Activated T-cell treated with anti-CD3 and anti-CD28 coated beads, Interleukin-2, amount 50 U/mL, for 4 hours (primary cell): Measurements from ENCODE around the gene CST2. TPM values are rescaled to one million over a fixed set of nuclear protein-coding genes. Genes with fewer than 3 reads are reported as not detected.
"Not testable (repeated sequence)": the region's sequence is repeated elsewhere in the genome, so short reads cannot be mapped to it uniquely, and the experiment has no call there.

Experiments used
- ATAC-seq, 2 donors: fragments of 200-7000 bp; cut with Tn5 transposase; one replicate each; pipeline ENCODE4 v1.10.0; 2021
- DNase-seq: peaks from one replicate; pipeline ENCODE4 v3.0.0-alpha.2; 2020
- H3K27me3 Mint-ChIP-seq: one replicate; pipeline ENCODE4 v1.8.0; 2021; ENCODE audit warnings: low read depth, mixed read lengths
- H3K36me3 Mint-ChIP-seq: one replicate; pipeline ENCODE4 v1.8.0; 2022; ENCODE audit warnings: mixed read lengths; ENCODE audit not compliant: insufficient read depth
- H3K4me1 Mint-ChIP-seq: one replicate; pipeline ENCODE4 v1.8.0; 2021; ENCODE audit warnings: low read depth, mixed read lengths
- H3K4me3 Mint-ChIP-seq: one replicate; pipeline ENCODE4 v1.8.0; 2021; ENCODE audit warnings: mild to moderate bottlenecking, moderate library complexity, mixed read lengths
- H3K9me3 Mint-ChIP-seq: one replicate; pipeline ENCODE4 v1.8.0; 2021; ENCODE audit warnings: mixed read lengths
- total RNA-seq, 3 donors: library from RNA; stranded (reverse); gene quantifications; one replicate each; pipeline ENCODE4 v1.2.1, GENCODE V29; 2021

CST2 gene
- total RNA-seq, 3 donors from 2014 or later, result not detected

DNA sequence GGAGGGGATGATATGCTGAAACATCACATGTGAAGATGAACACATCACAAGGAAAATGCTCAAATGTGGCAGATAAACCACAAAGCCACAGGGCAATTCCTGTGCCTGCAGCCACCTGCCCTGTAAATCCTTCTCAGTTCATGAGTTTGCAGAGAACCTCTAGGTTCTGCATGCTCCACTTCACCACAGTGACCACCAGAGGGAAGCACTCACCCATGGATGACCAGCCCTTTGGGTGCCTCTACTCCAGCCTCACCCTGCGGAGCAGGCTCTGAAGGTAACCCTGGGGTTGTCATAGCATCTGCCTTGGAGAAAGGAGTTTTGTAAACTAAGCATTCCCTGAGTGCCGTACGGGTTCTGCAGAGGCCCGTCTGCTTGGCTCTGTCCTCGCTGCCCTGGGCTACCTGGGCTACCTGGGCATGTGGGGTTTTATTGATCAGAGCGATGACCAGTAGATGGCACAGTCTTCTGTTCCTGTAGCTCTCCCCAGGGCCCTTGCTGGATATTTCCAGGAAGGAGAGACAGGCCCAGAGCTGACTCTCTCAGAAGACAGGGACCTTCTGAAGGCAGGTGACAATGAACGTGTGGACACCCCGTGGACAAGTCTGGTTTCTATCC is 44.1 kb downstream of the CST2 start:
- H3K4me1 Mint-ChIP-seq, result no peaks in the 10 kb centered on the region
- DNase-seq (no peak), ATAC-seq (no peak)
- no peaks in the 10 kb centered on the region for H3K9me3 Mint-ChIP-seq
- H3K4me3 Mint-ChIP-seq, result no peak overlapping the region
- H3K36me3 Mint-ChIP-seq, result no peaks in the 10 kb centered on the region
- H3K27me3 Mint-ChIP-seq, result peaks cover 17% of the 10 kb centered on the region

DNA sequence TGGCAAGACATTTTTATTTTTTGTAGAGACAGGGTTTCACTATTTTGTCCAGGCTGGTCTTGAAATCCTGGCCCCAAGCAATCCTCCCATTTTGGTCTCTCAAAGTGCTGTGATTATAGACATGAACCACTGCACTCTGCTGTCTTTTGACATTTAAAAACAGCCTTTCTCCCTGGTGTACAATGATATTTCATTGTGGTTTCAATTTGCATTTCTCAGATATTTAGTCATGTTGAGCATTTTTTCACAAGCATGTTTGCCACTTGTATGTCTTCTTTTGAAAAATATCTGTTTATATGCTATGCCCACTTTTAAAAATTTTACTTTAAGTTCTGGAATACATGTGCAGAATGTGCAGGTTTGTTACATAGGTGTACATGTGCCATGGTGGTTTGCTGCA is 47.9 kb downstream of the CST2 start:
- peaks cover 13% of the 10 kb centered on the region for H3K27me3 Mint-ChIP-seq
- ATAC-seq, H3K36me3 Mint-ChIP-seq, H3K4me3 Mint-ChIP-seq, DNase-seq, H3K4me1 Mint-ChIP-seq, H3K9me3 Mint-ChIP-seq: not testable (repeated sequence)

DNA sequence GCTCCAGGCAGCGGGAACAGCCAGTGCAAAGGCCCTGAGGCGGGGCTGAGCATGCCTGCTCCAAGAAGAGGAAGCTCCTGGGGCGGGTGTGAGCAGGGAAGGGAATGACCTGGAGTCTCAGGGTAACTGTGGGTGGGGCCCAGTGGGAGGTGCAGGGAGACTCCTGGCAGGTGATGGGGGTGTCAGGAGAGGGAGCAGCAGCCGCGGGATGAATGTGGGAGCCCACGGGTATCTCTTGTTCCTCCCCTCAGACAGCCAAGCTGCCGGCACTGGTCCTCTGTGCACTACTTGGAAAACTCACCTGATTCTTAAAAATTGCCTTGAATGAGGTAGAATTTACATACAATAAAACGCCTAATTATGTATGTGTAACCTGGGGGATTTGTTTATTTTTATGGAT is 49.1 kb downstream of the CST2 start:
- H3K4me3 Mint-ChIP-seq, ATAC-seq, DNase-seq, H3K4me1 Mint-ChIP-seq, H3K9me3 Mint-ChIP-seq, H3K36me3 Mint-ChIP-seq: not testable (repeated sequence)
- peaks cover 15% of the 10 kb centered on the region for H3K27me3 Mint-ChIP-seq

DNA sequence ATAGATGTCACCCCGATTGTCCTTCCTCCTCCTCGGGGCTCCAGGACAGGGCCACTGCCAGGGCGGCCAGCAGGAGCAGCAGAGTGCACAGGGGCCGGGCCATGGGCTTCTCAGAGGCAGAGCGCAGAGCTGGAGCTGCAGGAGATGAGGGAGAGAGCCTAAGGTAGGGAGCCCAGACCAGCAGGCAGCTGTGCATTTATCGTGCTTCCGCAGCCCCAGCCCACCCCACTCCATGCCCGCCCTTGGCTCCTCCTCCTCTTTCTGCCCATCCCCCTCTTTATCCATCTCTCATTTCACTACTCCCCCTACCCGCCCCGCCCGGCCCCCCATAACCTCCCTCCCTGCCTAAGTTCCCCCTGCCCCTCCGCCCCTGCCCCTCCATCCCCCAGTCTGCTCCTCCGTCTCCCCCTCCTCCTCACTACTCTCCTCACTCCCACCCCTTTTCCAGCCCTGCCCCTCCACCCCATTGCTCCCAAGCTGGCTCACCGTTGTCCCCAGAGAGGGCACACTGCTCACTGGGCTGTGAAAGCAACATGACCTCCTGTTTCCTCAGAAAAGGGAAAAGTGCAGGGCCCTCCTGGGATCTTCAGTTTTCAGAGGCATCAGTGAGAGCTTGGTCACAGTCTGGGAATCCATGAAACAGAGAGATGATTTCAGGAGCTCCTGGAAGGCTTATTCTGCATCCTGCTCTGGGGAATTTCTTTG is 50.3 kb downstream of the CST2 start:
- H3K4me3 Mint-ChIP-seq, result no peak overlapping the region
- H3K9me3 Mint-ChIP-seq, result no peaks in the 10 kb centered on the region
- no peaks in the 10 kb centered on the region for H3K4me1 Mint-ChIP-seq
- DNase-seq, result no peak
- peaks cover 10% of the 10 kb centered on the region for H3K27me3 Mint-ChIP-seq
- H3K36me3 Mint-ChIP-seq, result no peaks in the 10 kb centered on the region
- ATAC-seq, result no peak

DNA sequence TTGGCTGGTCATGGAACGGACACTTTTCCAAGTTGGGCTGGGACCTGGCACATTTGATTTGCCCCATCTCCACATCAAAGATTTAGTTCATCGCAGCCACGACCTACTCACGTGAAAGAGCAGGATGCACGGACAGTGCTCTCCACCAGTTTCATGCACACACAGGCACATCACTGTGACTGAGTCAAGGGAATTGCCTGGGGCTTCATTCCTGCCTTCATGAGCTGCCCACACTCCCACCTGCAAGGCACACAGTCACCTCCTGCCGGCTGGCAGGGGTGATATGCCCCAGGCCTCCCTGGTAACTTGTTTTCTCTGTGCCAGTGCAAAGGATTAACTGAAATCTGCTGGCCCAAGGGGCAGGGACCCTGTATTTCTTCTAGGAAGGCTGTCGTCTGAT is 52.4 kb downstream of the CST2 start:
- DNase-seq, result no peak
- Mint-ChIP-seq H3K4me1 (no peaks in the 10 kb centered on the region), H3K4me3 (no peak overlapping the region), H3K9me3 (no peaks in the 10 kb centered on the region), H3K27me3 (peaks cover 7% of the 10 kb centered on the region), H3K36me3 (no peaks in the 10 kb centered on the region)
- no peak for ATAC-seq

Other genes with a start within 250 kb of the CST2 start
- gene CST9, start 220.8 kb downstream of the CST2 start, total RNA-seq, result not detected
- 1 to 10 TPM; 1.8 to 2.6 (median 2.0) TPM for gene CST3, start 188.8 kb downstream of the CST2 start, total RNA-seq
- gene CST4, start 137.7 kb downstream of the CST2 start, total RNA-seq, result not detected
- gene CST1, start 75.8 kb downstream of the CST2 start, total RNA-seq, result not detected
- not detected for gene CST5, start 53.0 kb upstream of the CST2 start, total RNA-seq
- not detected for gene GGTLC1, start 162.1 kb upstream of the CST2 start, total RNA-seq